ENCODE data around the gene HNRNPR. TPM values are rescaled to one million over a fixed set of nuclear protein-coding genes. Genes with fewer than 3 reads are reported as not detected.

Gene HNRNPR
- polyA plus RNA-seq, 1 experiment = 79.3 TPM

- CTCF ChIA-PET = interaction anchor here (0.8 kb wide), 1 partner anchor 385 kb away, joined by 3 read pairs; no protein-coding TSS in a partner anchor
- Histone ChIP-seq H3K4me3 (ENCODE audit: low read depth, low read length) (no peak overlapping the region), H3K27me3 (ENCODE audit: control insufficient read depth, insufficient read depth, low read length) (no peaks in the 10 kb centered on the region), H3K36me3 (ENCODE audit: control insufficient read depth, insufficient read depth, low read length) (peaks cover 24% of the 10 kb centered on the region)
- no peak for TF ChIP-seq CTCF (IDR thresholded peaks at IDR 0.05; ENCODE audit: insufficient read depth, low read depth, low read length)
- POLR2A ChIA-PET = no interaction called here
- DNase-seq (ENCODE audit: low read depth) = no peak
Measured at GRCh38 chr1:23362218-23362713, 18.2 kb upstream of the HNRNPR start.

GRCh38 chr1:23358310-23358875 is 14.3 kb upstream of the HNRNPR start:
- CTCF ChIA-PET = interaction anchor here (0.6 to 1.5 kb wide), 3 partner anchors 45 to 157 kb away, joined by 3 to 5 read pairs (median 4); no protein-coding TSS in a partner anchor
- Histone ChIP-seq H3K4me3 (ENCODE audit: low read depth, low read length) (no peak overlapping the region), H3K36me3 (ENCODE audit: control insufficient read depth, insufficient read depth, low read length) (peaks cover 21% of the 10 kb centered on the region), H3K27me3 (ENCODE audit: control insufficient read depth, insufficient read depth, low read length) (no peaks in the 10 kb centered on the region)
- no peak for TF ChIP-seq CTCF (IDR thresholded peaks at IDR 0.05; ENCODE audit: insufficient read depth, low read depth, low read length)
- no peak for DNase-seq (ENCODE audit: low read depth)
- POLR2A ChIA-PET = interaction anchor here (1.2 kb wide), 1 partner anchor 10 kb away, joined by 3 read pairs; no protein-coding TSS in a partner anchor

- Histone ChIP-seq H3K4me3 (ENCODE audit: low read depth, low read length) (no peak overlapping the region), H3K36me3 (ENCODE audit: control insufficient read depth, insufficient read depth, low read length) (peaks cover 14% of the 10 kb centered on the region), H3K27me3 (ENCODE audit: control insufficient read depth, insufficient read depth, low read length) (no peaks in the 10 kb centered on the region)
- no peak for DNase-seq (ENCODE audit: low read depth)
- CTCF ChIA-PET = interaction anchor here (0.6 to 1.5 kb wide), 2 partner anchors 47 to 368 kb away, joined by 3 to 5 read pairs; no protein-coding TSS in a partner anchor
- POLR2A ChIA-PET = no interaction called here
- TF ChIP-seq CTCF (IDR thresholded peaks at IDR 0.05; ENCODE audit: insufficient read depth, low read depth, low read length) = no peak
Measured at GRCh38 chr1:23357138-23357908, 13.2 kb upstream of the HNRNPR start.

- POLR2A ChIA-PET = no interaction called here
- H3K36me3 ChIP-seq (ENCODE audit: control insufficient read depth, insufficient read depth, low read length) = peaks cover 9% of the 10 kb centered on the region
- no peak overlapping the region for H3K4me3 ChIP-seq (ENCODE audit: low read depth, low read length)
- CTCF ChIA-PET = interaction anchor here (0.7 to 1.8 kb wide), 3 partner anchors 12 to 276 kb away, joined by 3 to 5 read pairs (median 4); no protein-coding TSS in a partner anchor
- H3K27me3 ChIP-seq (ENCODE audit: control insufficient read depth, insufficient read depth, low read length) = no peaks in the 10 kb centered on the region
- no peak for DNase-seq (ENCODE audit: low read depth)
- no peak for TF ChIP-seq CTCF (IDR thresholded peaks at IDR 0.05; ENCODE audit: insufficient read depth, low read depth, low read length)
Measured at GRCh38 chr1:23356471-23357137, 12.5 kb upstream of the HNRNPR start.

- CTCF ChIA-PET = interaction anchor here (0.9 kb wide), 2 partner anchors 10 to 48 kb away, joined by 3 read pairs; no protein-coding TSS in a partner anchor
- Histone ChIP-seq H3K27me3 (ENCODE audit: control insufficient read depth, insufficient read depth, low read length) (no peaks in the 10 kb centered on the region), H3K36me3 (ENCODE audit: control insufficient read depth, insufficient read depth, low read length) (no peaks in the 10 kb centered on the region), H3K4me3 (ENCODE audit: low read depth, low read length) (no peak overlapping the region)
- no peak for DNase-seq (ENCODE audit: low read depth)
- POLR2A ChIA-PET = no interaction called here
- no peak for TF ChIP-seq CTCF (IDR thresholded peaks at IDR 0.05; ENCODE audit: insufficient read depth, low read depth, low read length)
Measured at GRCh38 chr1:23354245-23354644, 10.2 kb upstream of the HNRNPR start.

Data from BJ (cell line).